Coronary artery (tissue), 2 donors: ENCODE measurements around the gene CDK7.

ENCODE experiments used
- DNase-seq: peaks from one replicate; pipeline ENCODE4 v3.0.0-alpha.2; 2017; ENCODE audit warnings: low spot score
- H3K27ac ChIP-seq, 2 donors: fragments of 200-600 bp; sonication (generic); one replicate each; pipeline ENCODE4 v1.5.1; 2016 to 2019
- H3K4me3 ChIP-seq: fragments of 200-600 bp; sonication (generic); 2 replicates; pipeline ENCODE4 v1.5.1; 2016; ENCODE audit warnings: mild to moderate bottlenecking, moderate library complexity
- CTCF ChIP-seq: fragments of 200-600 bp; sonication (generic); IDR thresholded peaks from one replicate; pipeline ENCODE4 v1.5.1; 2019; ENCODE audit warnings: antibody characterized with exemption

The CDK7 gene

GRCh38 chr5:69257577-69257976 lies 22.9 kb downstream of the CDK7 start:
- no peak for DNase-seq
- TF ChIP-seq CTCF, result no peak
- Histone ChIP-seq H3K27ac (no peak overlapping the region), H3K4me3 (no peak overlapping the region)

- DNase-seq, result no peak
- no peak overlapping the region for H3K27ac ChIP-seq
- no peak overlapping the region for H3K4me3 ChIP-seq
- no peak for TF ChIP-seq CTCF
These were observed 26.3 kb downstream of the CDK7 start for GRCh38 chr5:69261034-69261433.

- no peak for TF ChIP-seq CTCF
- Histone ChIP-seq H3K4me3 (no peak overlapping the region), H3K27ac (no peak overlapping the region)
- DNase-seq, result no peak
These were observed 31.2 kb downstream of the CDK7 start for GRCh38 chr5:69265931-69266330.

- no peak overlapping the region for H3K4me3 ChIP-seq
- DNase-seq, result no peak
- TF ChIP-seq CTCF, result no peak
- H3K27ac ChIP-seq, result no peak overlapping the region
These were observed 34.2 kb downstream of the CDK7 start for GRCh38 chr5:69268899-69269298.

- no peak for DNase-seq
- no peak overlapping the region for H3K4me3 ChIP-seq
- no peak for TF ChIP-seq CTCF
- H3K27ac ChIP-seq, result no peak overlapping the region
These were observed 36.2 kb downstream of the CDK7 start for GRCh38 chr5:69270840-69271239.

GRCh38 chr5:69271376-69271775 lies 36.7 kb downstream of the CDK7 start:
- DNase-seq, result no peak
- H3K27ac ChIP-seq, result no peak overlapping the region
- no peak overlapping the region for H3K4me3 ChIP-seq
- TF ChIP-seq CTCF, result no peak

- no peak overlapping the region for H3K4me3 ChIP-seq
- no peak for TF ChIP-seq CTCF
- H3K27ac ChIP-seq, result no peak overlapping the region
- no peak for DNase-seq
These were observed 40.9 kb downstream of the CDK7 start for GRCh38 chr5:69275563-69275962.
